Endothelial cell of umbilical vein (primary cell): ENCODE results near the gene FOXO4. TPM values are rescaled to one million over a fixed set of nuclear protein-coding genes. Genes with fewer than 3 reads are reported as not detected.

Experiments
- BruUV-seq: library from RNA; stranded (reverse); fragments of 400-500 nt; replicated peaks from 2 replicates; lab custom pipeline; 2021; lab: Mats Ljungman, UMichigan
- CTCF ChIA-PET: fragments of 300-600, 350-600 bp; sonication (Branson Sonifier 250); formaldehyde crosslinking; loops from one replicate; lab custom pipeline; 2021; ENCODE audit warnings: antibody characterized with exemption, inconsistent platforms; lab: Charles Lee
- POLR2A ChIA-PET: fragments of 300-600, 350-600 bp; sonication (Branson Sonifier 250); formaldehyde crosslinking; loops from one replicate; lab custom pipeline; 2021; ENCODE audit warnings: antibody characterized with exemption, inconsistent platforms; lab: Charles Lee
- DNase-seq: peaks from one replicate; pipeline ENCODE4 v3.0.0-alpha.2; 2011; ENCODE audit warnings: low read depth, low spot score
- FAIRE-seq: peaks from 2 replicates; lab custom pipeline; 2011; peaks lifted over from hg19 to GRCh38; lab: Jason Lieb, UNC
- H2AFZ ChIP-seq: 2 replicates; pipeline ENCODE4 v1.6.0; 2012; ENCODE audit warnings: low read depth, low read length, control low read depth, inconsistent platforms
- H3K27ac ChIP-seq: 2 replicates; pipeline ENCODE4 v1.5.1; 2011; ENCODE audit warnings: low read depth, mild to moderate bottlenecking, control low read depth, low read length, moderate library complexity; ENCODE audit not compliant: insufficient read depth
- H3K27me3 ChIP-seq, 2 experiments: 2 replicates each; pipeline versions ENCODE4 v1.6.0 to v1.6.1; 2011; ENCODE audit warnings: low read length in 2 of 2, mixed read lengths in 1 of 2; ENCODE audit not compliant: control insufficient read depth in 2 of 2, insufficient read depth in 2 of 2
- H3K36me3 ChIP-seq, 2 experiments: 2 replicates in 1 of 2; 3 replicates in 1 of 2; pipeline ENCODE4 v1.5.1; 2011; ENCODE audit warnings: low read length in 2 of 2, mild to moderate bottlenecking in 1 of 2, moderate library complexity in 1 of 2; ENCODE audit not compliant: control insufficient read depth in 2 of 2, insufficient read depth in 2 of 2; ENCODE audit errors: extremely low read depth in 1 of 2
- H3K4me1 ChIP-seq: 3 replicates; pipeline ENCODE4 v1.5.1; 2011; ENCODE audit warnings: mild to moderate bottlenecking, low read length; ENCODE audit not compliant: control insufficient read depth, insufficient read depth; ENCODE audit errors: extremely low read depth
- H3K4me2 ChIP-seq: 2 replicates; pipeline ENCODE4 v1.6.1; 2011; ENCODE audit warnings: low read length, control low read depth, mixed read lengths; ENCODE audit not compliant: insufficient read depth
- H3K4me3 ChIP-seq, 3 experiments: fragments of 200-600 bp in 1 of 3; sonication (generic), shearing (Covaris generic) in 1 of 3; replicated peaks in 1 of 3; 2 replicates each; pipeline ENCODE4 v1.5.1; 2011 to 2016; ENCODE audit warnings: control low read depth in 3 of 3, low read length in 3 of 3, mild to moderate bottlenecking in 2 of 3, inconsistent platforms in 1 of 3, low read depth in 1 of 3, moderate library complexity in 1 of 3; ENCODE audit not compliant: insufficient read depth in 1 of 3
- H3K79me2 ChIP-seq: 2 replicates; pipeline ENCODE4 v1.6.0; 2012; ENCODE audit warnings: low read length, inconsistent platforms; ENCODE audit not compliant: control insufficient read depth, insufficient read depth
- H3K9ac ChIP-seq: replicated peaks from 2 replicates; pipeline ENCODE3; 2011; ENCODE audit warnings: low read length, control low read depth; ENCODE audit not compliant: insufficient read depth; ENCODE audit errors: extremely low read depth
- H3K9me1 ChIP-seq: replicated peaks from 3 replicates; pipeline ENCODE4 v1.6.0; 2011; ENCODE audit warnings: mild to moderate bottlenecking, low read length; ENCODE audit not compliant: control insufficient read depth, insufficient read depth; ENCODE audit errors: extremely low read depth
- H3K9me3 ChIP-seq: replicated peaks from 2 replicates; pipeline ENCODE4 v1.5.1; 2012; ENCODE audit warnings: low read length, inconsistent platforms; ENCODE audit not compliant: control insufficient read depth, insufficient read depth
- H4K20me1 ChIP-seq: replicated peaks from 2 replicates; pipeline ENCODE3; 2011; ENCODE audit warnings: mild to moderate bottlenecking, low read length; ENCODE audit not compliant: control insufficient read depth, insufficient read depth; ENCODE audit errors: extremely low read depth
- CTCF ChIP-seq, 2 donors: IDR thresholded peaks; 1 replicate in 1 of 2; 2 replicates in 1 of 2; pipeline ENCODE4 v1.5.1; 2011; ENCODE audit warnings: low read length in 2 of 2, mild to moderate bottlenecking in 2 of 2, moderate library complexity in 2 of 2, control low read depth in 1 of 2, inconsistent platforms in 1 of 2, low read depth in 1 of 2; ENCODE audit not compliant: insufficient read depth in 1 of 2; ENCODE audit errors: extremely low read depth in 1 of 2
- EZH2 ChIP-seq: IDR thresholded peaks from 2 replicates; pipeline ENCODE4 v1.6.1; 2012; ENCODE audit warnings: borderline replicate concordance, low read depth, mild to moderate bottlenecking, moderate library complexity, low read length, inconsistent platforms; ENCODE audit not compliant: severe bottlenecking
- FOS ChIP-seq: IDR thresholded peaks from 2 replicates; pipeline ENCODE4 v1.6.1; 2011; ENCODE audit warnings: mild to moderate bottlenecking, low read length, moderate library complexity, borderline replicate concordance; ENCODE audit not compliant: insufficient read depth
- GATA2 ChIP-seq: IDR thresholded peaks from 2 replicates; pipeline ENCODE4 v1.7.0; 2011; ENCODE audit warnings: low read depth, mild to moderate bottlenecking, moderate library complexity, mixed read lengths, low read length; ENCODE audit not compliant: insufficient read length, insufficient read depth
- JUN ChIP-seq: IDR thresholded peaks from 2 replicates; pipeline ENCODE4 v1.6.1; 2011; ENCODE audit warnings: borderline replicate concordance, low read depth; ENCODE audit not compliant: insufficient read length, insufficient read depth
- MAX ChIP-seq: IDR thresholded peaks from 2 replicates; pipeline ENCODE4 v1.6.1; 2011; ENCODE audit not compliant: insufficient read depth, insufficient read length
- MYC ChIP-seq: IDR thresholded peaks from one replicate; pipeline ENCODE4 v1.6.1; 2011; ENCODE audit warnings: mild to moderate bottlenecking, low read depth, low read length
- POLR2A ChIP-seq: IDR thresholded peaks from 2 replicates; pipeline ENCODE4 v1.6.1; 2012; ENCODE audit warnings: low read depth, mild to moderate bottlenecking, control low read depth, low read length
- POLR2AphosphoS5 ChIP-seq: IDR thresholded peaks from 2 replicates; pipeline ENCODE4 v1.6.1; 2012; ENCODE audit warnings: low read depth, mild to moderate bottlenecking, control low read depth, low read length, moderate library complexity; ENCODE audit not compliant: insufficient read depth
- dilution Hi-C: fragments of 300-500 bp; cut with MboI; formaldehyde crosslinking; loops from one replicate; pipeline ENCODE4 v1.15.0; 2019; ENCODE audit warnings: low sequenced_read_pairs; ENCODE audit not compliant: extremely low pct_ligation_motif_present
- intact Hi-C: fragments of 100-400 bp; cut with micrococcal nuclease; formaldehyde crosslinking; loops from one replicate; pipeline ENCODE4 v1.10.0; 2022
- polyA plus RNA-seq, 4 experiments: library from polyadenylated mRNA; depleted of rRNA in 3 of 4; stranded (reverse) in 3 of 4; unstranded in 1 of 4; fragments of >200 nt; gene quantifications; 2 replicates each; pipeline versions ENCODE4 v1.2.1 to v1.2.3, GENCODE V29; 2011 to 2012; ENCODE audit warnings: missing spikeins in 1 of 4
- total RNA-seq: library from RNA; stranded (reverse); gene quantifications from 2 replicates; pipeline ENCODE4 v1.2.3, GENCODE V29; 2021

FOXO4 gene
- total and polyA plus RNA-seq, 2 donors (not counting 3 experiments of a cell fraction or from before 2014, with no cell fraction given): 4.7 to 11.0 TPM

GRCh38 chrX:71052721-71053120, 42.9 kb upstream of the FOXO4 start:
- peak overlapping the region in 2 of 3 experiments; percentile 21 to 32 for H3K4me3 ChIP-seq
- CTCF ChIA-PET: no interaction called here
- dilution Hi-C loops: no loop called here

More at GRCh38 chrX:71052721-71053120, 42.9 kb upstream of the FOXO4 start:
- Histone ChIP-seq H2AFZ (peak overlapping the region; percentile 33), H3K27me3 (no peaks in the 10 kb centered on the region), H3K9me1 (no peaks in the 10 kb centered on the region), H3K4me1 (no peaks in the 10 kb centered on the region), H3K9me3 (no peaks in the 10 kb centered on the region), H4K20me1 (no peaks in the 10 kb centered on the region), H3K27ac (no peak overlapping the region), H3K4me2 (peak overlapping the region; percentile 17), H3K9ac (peak overlapping the region; percentile 23), H3K36me3 (no peaks in the 10 kb centered on the region), H3K79me2 (no peaks in the 10 kb centered on the region)
- no TSS peak for BruUV-seq
- FAIRE-seq (no peak), DNase-seq (no peak)
- intact Hi-C loops: no loop called here
- no peak for TF ChIP-seq MYC
- no peak for TF ChIP-seq JUN
- no peak for TF ChIP-seq GATA2
- TF ChIP-seq POLR2AphosphoS5: no peak
- no peak for TF ChIP-seq MAX
- no peak for TF ChIP-seq POLR2A
- TF ChIP-seq CTCF (IDR thresholded peaks at IDR 0.05; ENCODE audit: extremely low read depth in 1 of 2, insufficient read depth in 1 of 2, low read depth in 1 of 2, low read length in 2 of 2): no peak
- no peak for TF ChIP-seq EZH2
- TF ChIP-seq FOS: no peak
- POLR2A ChIA-PET: no interaction called here
